K562 (cell line): ENCODE data around the gene DYRK1A.

Source experiments
- FUS ChIP-seq: fragments of 200-400 bp; formaldehyde crosslinking; optimal IDR thresholded peaks from 2 replicates; pipeline ENCODE3; 2017; ENCODE audit warnings: low read depth, low read length
- SMAD3 ChIP-seq: fragments of 450-650 bp; formaldehyde crosslinking; conservative IDR thresholded peaks from 2 replicates; pipeline ENCODE4 v1.4.0; 2020; ENCODE audit warnings: mild to moderate bottlenecking
- YY1 ChIP-seq, 3 experiments: IDR thresholded peaks; 2 replicates each; pipeline ENCODE4 v1.6.1; 2011; ENCODE audit warnings: low read length in 2 of 3, mild to moderate bottlenecking in 2 of 3, moderate library complexity in 2 of 3, borderline replicate concordance in 1 of 3, control low read depth in 1 of 3, low read depth in 1 of 3; ENCODE audit not compliant: insufficient read depth in 3 of 3, insufficient replicate concordance in 2 of 3, control insufficient read depth in 1 of 3, insufficient read length in 1 of 3; ENCODE audit errors: extremely low read depth in 1 of 3
- ZNF445 ChIP-seq: fragments of 250-450 bp; sonication (Bioruptor Pico); IDR thresholded peaks from 2 replicates; pipeline ENCODE4 v1.4.0; 2020; ENCODE audit warnings: low read depth, mild to moderate bottlenecking, moderate library complexity
- TF ChIP-seq, protein P1 (sequence below), 3 experiments: IDR thresholded peaks in 2 of 3; conservative IDR thresholded peaks in 1 of 3; 2 replicates each; pipeline ENCODE4 v1.5.1; 2011 to 2012; ENCODE audit warnings: low read length in 3 of 3, mild to moderate bottlenecking in 3 of 3, control low read depth in 2 of 3, improper control_type of control experiment in 1 of 3, inconsistent platforms in 1 of 3, low read depth in 1 of 3, mixed read lengths in 1 of 3, moderate library complexity in 1 of 3; ENCODE audit not compliant: insufficient read depth in 2 of 3
- TF ChIP-seq, protein P2 (sequence below): sonication (generic); formaldehyde crosslinking; IDR thresholded peaks from 2 replicates; pipeline ENCODE4 v1.8.1; 2023; ENCODE audit warnings: mild to moderate bottlenecking, missing genetic modification reagents, moderate library complexity
- TF ChIP-seq, protein P3 (sequence below): fragments of 450-650 bp; IDR thresholded peaks from 2 replicates; pipeline ENCODE4 v1.7.1; 2018; ENCODE audit warnings: mild to moderate bottlenecking, low read depth; ENCODE audit not compliant: partially characterized antibody
- TF ChIP-seq, protein P4 (sequence below): sonication (generic); formaldehyde crosslinking; IDR thresholded peaks from 2 replicates; pipeline ENCODE4 v1.5.0; 2020; ENCODE audit warnings: missing genetic modification reagents
- TF ChIP-seq, protein P5 (sequence below): fragments of 250-450 bp; sonication (Bioruptor Pico); IDR thresholded peaks from 2 replicates; pipeline ENCODE4 v1.4.0; 2020; ENCODE audit warnings: mild to moderate bottlenecking
- TF ChIP-seq, protein P6 (sequence below): fragments of 150-350 bp; conservative IDR thresholded peaks from 2 replicates; pipeline ENCODE4 v1.6.1; 2014; ENCODE audit warnings: low read length
- TF ChIP-seq, protein P7 (sequence below), 2 experiments: fragments of 450-650 bp in 1 of 2; sonication (generic) in 1 of 2; formaldehyde crosslinking in 1 of 2; IDR thresholded peaks in 1 of 2; conservative IDR thresholded peaks in 1 of 2; 2 replicates each; pipeline versions ENCODE4 v1.6.1 to v1.8.1; 2016 to 2023; ENCODE audit warnings: mild to moderate bottlenecking in 2 of 2, moderate library complexity in 2 of 2, inconsistent platforms in 1 of 2, missing genetic modification reagents in 1 of 2
- TF ChIP-seq, protein P8 (sequence below): fragments of 150-350 bp; IDR thresholded peaks from 2 replicates; pipeline ENCODE4 v1.6.1; 2014; ENCODE audit warnings: low read depth, mild to moderate bottlenecking, low read length, borderline replicate concordance

DNA sequence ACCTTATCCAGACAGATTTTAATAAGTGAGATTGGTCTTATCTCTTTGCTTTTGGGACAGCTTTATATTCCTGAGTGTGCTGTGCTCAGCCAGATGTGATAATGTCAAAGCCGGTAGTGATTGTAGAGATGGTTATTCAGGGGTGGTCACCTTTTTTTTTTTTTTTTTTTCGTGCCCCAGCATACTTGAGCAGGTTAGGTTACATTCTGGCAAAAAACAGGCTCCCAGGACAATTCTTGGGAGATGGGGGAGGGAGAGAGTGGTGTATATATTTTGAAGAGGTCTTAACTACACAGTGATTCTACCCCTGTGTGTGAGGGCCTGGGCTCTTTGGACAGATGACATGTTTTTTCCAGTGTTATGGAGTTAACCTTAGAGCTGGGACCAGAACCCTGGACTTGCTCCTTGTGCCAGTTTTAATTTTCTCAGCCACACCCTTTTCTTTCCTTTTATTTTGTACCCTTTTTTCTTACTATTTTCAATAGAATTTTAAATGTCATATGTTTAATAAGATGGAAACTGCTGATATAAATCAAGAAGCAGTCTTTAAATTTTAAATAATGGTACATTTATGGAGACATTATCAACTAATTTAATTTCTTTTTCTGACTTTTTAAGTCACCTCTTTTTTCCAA, 88.4 kb downstream of the DYRK1A start:
- TF ChIP-seq, protein P1, sequence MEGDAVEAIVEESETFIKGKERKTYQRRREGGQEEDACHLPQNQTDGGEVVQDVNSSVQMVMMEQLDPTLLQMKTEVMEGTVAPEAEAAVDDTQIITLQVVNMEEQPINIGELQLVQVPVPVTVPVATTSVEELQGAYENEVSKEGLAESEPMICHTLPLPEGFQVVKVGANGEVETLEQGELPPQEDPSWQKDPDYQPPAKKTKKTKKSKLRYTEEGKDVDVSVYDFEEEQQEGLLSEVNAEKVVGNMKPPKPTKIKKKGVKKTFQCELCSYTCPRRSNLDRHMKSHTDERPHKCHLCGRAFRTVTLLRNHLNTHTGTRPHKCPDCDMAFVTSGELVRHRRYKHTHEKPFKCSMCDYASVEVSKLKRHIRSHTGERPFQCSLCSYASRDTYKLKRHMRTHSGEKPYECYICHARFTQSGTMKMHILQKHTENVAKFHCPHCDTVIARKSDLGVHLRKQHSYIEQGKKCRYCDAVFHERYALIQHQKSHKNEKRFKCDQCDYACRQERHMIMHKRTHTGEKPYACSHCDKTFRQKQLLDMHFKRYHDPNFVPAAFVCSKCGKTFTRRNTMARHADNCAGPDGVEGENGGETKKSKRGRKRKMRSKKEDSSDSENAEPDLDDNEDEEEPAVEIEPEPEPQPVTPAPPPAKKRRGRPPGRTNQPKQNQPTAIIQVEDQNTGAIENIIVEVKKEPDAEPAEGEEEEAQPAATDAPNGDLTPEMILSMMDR (IDR thresholded peaks at IDR 0.05 in 2 of 3, conservative IDR thresholded peaks at IDR 0.05 in 1 of 3; ENCODE audit: insufficient read depth in 2 of 3, low read depth in 1 of 3, low read length in 3 of 3), result no peak
- TF ChIP-seq, protein P2, sequence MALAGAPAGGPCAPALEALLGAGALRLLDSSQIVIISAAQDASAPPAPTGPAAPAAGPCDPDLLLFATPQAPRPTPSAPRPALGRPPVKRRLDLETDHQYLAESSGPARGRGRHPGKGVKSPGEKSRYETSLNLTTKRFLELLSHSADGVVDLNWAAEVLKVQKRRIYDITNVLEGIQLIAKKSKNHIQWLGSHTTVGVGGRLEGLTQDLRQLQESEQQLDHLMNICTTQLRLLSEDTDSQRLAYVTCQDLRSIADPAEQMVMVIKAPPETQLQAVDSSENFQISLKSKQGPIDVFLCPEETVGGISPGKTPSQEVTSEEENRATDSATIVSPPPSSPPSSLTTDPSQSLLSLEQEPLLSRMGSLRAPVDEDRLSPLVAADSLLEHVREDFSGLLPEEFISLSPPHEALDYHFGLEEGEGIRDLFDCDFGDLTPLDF (CRISPR knock-in tag), result no peak
- TF ChIP-seq, protein P3, sequence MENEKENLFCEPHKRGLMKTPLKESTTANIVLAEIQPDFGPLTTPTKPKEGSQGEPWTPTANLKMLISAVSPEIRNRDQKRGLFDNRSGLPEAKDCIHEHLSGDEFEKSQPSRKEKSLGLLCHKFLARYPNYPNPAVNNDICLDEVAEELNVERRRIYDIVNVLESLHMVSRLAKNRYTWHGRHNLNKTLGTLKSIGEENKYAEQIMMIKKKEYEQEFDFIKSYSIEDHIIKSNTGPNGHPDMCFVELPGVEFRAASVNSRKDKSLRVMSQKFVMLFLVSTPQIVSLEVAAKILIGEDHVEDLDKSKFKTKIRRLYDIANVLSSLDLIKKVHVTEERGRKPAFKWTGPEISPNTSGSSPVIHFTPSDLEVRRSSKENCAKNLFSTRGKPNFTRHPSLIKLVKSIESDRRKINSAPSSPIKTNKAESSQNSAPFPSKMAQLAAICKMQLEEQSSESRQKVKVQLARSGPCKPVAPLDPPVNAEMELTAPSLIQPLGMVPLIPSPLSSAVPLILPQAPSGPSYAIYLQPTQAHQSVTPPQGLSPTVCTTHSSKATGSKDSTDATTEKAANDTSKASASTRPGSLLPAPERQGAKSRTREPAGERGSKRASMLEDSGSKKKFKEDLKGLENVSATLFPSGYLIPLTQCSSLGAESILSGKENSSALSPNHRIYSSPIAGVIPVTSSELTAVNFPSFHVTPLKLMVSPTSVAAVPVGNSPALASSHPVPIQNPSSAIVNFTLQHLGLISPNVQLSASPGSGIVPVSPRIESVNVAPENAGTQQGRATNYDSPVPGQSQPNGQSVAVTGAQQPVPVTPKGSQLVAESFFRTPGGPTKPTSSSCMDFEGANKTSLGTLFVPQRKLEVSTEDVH, result no peak
- TF ChIP-seq, protein P4, sequence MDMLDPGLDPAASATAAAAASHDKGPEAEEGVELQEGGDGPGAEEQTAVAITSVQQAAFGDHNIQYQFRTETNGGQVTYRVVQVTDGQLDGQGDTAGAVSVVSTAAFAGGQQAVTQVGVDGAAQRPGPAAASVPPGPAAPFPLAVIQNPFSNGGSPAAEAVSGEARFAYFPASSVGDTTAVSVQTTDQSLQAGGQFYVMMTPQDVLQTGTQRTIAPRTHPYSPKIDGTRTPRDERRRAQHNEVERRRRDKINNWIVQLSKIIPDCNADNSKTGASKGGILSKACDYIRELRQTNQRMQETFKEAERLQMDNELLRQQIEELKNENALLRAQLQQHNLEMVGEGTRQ (CRISPR knock-in tag), result no peak
- TF ChIP-seq SMAD3 (no peak), ZNF445 (no peak), FUS (no peak), YY1 (IDR thresholded peaks at IDR 0.05; ENCODE audit: borderline replicate concordance in 1 of 3, control insufficient read depth in 1 of 3, extremely low read depth in 1 of 3, insufficient read depth in 3 of 3, insufficient read length in 1 of 3, insufficient replicate concordance in 2 of 3, low read depth in 1 of 3, low read length in 2 of 3) (no peak)
- TF ChIP-seq, protein P5, sequence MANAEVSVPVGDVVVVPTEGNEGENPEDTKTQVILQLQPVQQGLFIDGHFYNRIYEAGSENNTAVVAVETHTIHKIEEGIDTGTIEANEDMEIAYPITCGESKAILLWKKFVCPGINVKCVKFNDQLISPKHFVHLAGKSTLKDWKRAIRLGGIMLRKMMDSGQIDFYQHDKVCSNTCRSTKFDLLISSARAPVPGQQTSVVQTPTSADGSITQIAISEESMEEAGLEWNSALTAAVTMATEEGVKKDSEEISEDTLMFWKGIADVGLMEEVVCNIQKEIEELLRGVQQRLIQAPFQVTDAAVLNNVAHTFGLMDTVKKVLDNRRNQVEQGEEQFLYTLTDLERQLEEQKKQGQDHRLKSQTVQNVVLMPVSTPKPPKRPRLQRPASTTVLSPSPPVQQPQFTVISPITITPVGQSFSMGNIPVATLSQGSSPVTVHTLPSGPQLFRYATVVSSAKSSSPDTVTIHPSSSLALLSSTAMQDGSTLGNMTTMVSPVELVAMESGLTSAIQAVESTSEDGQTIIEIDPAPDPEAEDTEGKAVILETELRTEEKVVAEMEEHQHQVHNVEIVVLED (CRISPR knock-in tag), result no peak
- TF ChIP-seq, protein P6, sequence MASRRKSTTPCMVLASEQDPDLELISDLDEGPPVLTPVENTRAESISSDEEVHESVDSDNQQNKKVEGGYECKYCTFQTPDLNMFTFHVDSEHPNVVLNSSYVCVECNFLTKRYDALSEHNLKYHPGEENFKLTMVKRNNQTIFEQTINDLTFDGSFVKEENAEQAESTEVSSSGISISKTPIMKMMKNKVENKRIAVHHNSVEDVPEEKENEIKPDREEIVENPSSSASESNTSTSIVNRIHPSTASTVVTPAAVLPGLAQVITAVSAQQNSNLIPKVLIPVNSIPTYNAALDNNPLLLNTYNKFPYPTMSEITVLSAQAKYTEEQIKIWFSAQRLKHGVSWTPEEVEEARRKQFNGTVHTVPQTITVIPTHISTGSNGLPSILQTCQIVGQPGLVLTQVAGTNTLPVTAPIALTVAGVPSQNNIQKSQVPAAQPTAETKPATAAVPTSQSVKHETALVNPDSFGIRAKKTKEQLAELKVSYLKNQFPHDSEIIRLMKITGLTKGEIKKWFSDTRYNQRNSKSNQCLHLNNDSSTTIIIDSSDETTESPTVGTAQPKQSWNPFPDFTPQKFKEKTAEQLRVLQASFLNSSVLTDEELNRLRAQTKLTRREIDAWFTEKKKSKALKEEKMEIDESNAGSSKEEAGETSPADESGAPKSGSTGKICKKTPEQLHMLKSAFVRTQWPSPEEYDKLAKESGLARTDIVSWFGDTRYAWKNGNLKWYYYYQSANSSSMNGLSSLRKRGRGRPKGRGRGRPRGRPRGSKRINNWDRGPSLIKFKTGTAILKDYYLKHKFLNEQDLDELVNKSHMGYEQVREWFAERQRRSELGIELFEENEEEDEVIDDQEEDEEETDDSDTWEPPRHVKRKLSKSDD, result no peak
- TF ChIP-seq, protein P7, sequence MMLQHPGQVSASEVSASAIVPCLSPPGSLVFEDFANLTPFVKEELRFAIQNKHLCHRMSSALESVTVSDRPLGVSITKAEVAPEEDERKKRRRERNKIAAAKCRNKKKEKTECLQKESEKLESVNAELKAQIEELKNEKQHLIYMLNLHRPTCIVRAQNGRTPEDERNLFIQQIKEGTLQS (IDR thresholded peaks at IDR 0.05), result no peak
- TF ChIP-seq, protein P7 (CRISPR knock-in tag; conservative IDR thresholded peaks at IDR 0.05), result no peak
- TF ChIP-seq, protein P8, sequence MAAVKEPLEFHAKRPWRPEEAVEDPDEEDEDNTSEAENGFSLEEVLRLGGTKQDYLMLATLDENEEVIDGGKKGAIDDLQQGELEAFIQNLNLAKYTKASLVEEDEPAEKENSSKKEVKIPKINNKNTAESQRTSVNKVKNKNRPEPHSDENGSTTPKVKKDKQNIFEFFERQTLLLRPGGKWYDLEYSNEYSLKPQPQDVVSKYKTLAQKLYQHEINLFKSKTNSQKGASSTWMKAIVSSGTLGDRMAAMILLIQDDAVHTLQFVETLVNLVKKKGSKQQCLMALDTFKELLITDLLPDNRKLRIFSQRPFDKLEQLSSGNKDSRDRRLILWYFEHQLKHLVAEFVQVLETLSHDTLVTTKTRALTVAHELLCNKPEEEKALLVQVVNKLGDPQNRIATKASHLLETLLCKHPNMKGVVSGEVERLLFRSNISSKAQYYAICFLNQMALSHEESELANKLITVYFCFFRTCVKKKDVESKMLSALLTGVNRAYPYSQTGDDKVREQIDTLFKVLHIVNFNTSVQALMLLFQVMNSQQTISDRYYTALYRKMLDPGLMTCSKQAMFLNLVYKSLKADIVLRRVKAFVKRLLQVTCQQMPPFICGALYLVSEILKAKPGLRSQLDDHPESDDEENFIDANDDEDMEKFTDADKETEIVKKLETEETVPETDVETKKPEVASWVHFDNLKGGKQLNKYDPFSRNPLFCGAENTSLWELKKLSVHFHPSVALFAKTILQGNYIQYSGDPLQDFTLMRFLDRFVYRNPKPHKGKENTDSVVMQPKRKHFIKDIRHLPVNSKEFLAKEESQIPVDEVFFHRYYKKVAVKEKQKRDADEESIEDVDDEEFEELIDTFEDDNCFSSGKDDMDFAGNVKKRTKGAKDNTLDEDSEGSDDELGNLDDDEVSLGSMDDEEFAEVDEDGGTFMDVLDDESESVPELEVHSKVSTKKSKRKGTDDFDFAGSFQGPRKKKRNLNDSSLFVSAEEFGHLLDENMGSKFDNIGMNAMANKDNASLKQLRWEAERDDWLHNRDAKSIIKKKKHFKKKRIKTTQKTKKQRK, result no peak
